ENCODE data around the gene ARID1B. TPM values are rescaled to one million over a fixed set of nuclear protein-coding genes. Genes with fewer than 3 reads are reported as not detected.

ARID1B gene
- 10 to 100 TPM; 39.0 to 63.2 (median 53.0) TPM for total RNA-seq
- polyA plus RNA-seq: 10 to 100 TPM; 11.2 to 14.5 TPM
- long read RNA-seq, donor 1, full-length matches to known transcripts: 22 of 54 reads
- long read RNA-seq, donor 1, partial matches to known transcripts: 29 of 54 reads
- long read RNA-seq, donor 1, other reads (novel, unspliced or antisense): 3 of 54 reads
- long read RNA-seq, donor 2, full-length matches to known transcripts: 19 of 61 reads
- long read RNA-seq, donor 2, partial matches to known transcripts: 33 of 61 reads
- long read RNA-seq, donor 2, other reads (novel, unspliced or antisense): 9 of 61 reads
- long read RNA-seq, donor 3, full-length matches to known transcripts: 20 of 50 reads
- long read RNA-seq, donor 3, partial matches to known transcripts: 25 of 50 reads
- long read RNA-seq, donor 3, other reads (novel, unspliced or antisense): 5 of 50 reads

DNA sequence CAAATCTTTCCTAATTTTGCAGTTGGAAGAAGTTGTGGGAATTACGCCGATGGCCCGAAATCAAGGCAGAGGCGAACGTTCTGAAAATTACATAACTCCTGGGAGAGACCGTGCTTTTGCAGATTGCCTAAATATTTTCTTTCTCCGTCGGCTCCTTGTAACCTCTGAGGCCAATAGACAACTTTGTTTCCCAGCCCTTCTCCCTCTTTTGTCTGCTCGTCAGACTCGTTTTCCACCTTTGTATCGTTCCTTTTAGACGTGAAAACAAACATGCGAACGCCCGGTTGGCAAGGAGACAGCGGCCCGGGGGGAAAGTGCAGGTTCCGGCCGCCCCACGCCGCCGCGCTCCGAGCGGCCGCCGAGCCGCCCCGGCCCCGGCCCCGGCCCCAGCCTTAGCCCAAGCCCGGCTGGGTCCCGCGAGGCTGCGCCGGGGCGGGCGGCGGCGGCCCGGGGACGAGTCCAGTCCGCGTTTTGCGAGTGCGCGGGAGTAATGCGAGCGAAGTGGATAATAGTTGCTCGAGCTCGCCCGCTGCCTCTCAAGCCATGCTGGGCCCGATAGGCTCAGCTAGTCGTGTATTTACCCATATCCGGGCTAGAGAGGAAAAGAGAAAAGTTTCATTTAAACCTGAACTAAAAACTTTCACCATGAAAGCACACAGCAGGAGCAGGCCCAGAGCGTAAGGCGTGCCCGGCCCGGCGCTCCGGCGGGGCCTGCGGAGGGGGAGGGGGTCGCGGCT is at the start of gene ARID1B:
Gene ARID1B, plus strand, starts transcription at position 539 of the 737 bp plus-strand sequence. CDS start 303 bp downstream, outside the sequence.
- intact Hi-C loops (cut with DNase I): loop anchor here in 9 of 10 donors (1.0 to 10.0 kb wide), 14 partner anchors 45 to 408 kb away; no protein-coding TSS in a partner anchor
- DNase-seq: peak; percentile 84 to 87
- H3K4me3 ChIP-seq: peak within 1 kb of the TSS; percentile 67 to 87 (median 78)
- H3K36me3 ChIP-seq: no peaks in the 10 kb centered on the region
- TF ChIP-seq CTCF (IDR thresholded peaks at IDR 0.05): no peak
- 1% methylated on average over 65 of the region's 65 CpGs for WGBS, 2 donors
- H3K9me3 ChIP-seq: no peaks in the 10 kb centered on the region
- no peaks in the 10 kb centered on the region for H3K27me3 ChIP-seq
- peaks cover 0 to 43% (median 36%) of the 10 kb centered on the region in 9 donors for H3K4me1 ChIP-seq
- peak; percentile 69 to 83 (median 80) for ATAC-seq
- peak within 1 kb of the TSS; percentile 96 to 99 (median 98) for H3K27ac ChIP-seq

DNA sequence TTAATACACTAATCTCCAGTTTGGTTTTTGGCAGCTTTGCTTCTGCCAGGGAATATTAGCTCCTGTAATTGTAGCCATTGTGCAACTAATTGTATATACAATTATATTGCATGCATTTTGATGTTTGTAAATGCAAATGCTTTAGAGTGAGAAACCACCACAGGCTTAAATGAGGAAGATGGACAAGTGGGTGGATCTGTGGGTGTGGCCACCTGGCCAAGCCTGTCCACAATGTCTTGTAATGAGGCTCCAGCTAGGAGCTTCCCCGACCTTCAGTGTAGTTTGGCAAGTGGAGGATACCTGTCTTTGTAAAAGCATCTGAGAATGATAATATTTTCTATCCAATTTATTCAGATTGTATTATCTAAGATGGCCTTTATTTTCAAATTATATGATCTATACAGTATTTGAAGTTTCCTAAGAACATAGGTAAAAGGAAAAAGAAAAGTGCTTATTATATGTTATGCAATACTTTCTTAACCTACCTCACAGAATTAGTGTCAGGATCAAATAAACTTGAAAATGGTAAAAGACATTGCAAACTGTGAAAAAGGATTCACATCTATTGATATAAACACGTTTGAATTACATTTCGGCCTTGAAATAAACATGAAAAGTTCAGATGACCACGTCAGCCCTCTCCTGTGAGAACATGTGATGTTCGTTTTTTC is 49.3 kb upstream of the ARID1B start:
- Histone ChIP-seq H3K36me3 (no peaks in the 10 kb centered on the region), H3K4me1 (no peaks in the 10 kb centered on the region), H3K9me3 (no peaks in the 10 kb centered on the region), H3K27me3 (no peaks in the 10 kb centered on the region), H3K27ac (no peak overlapping the region), H3K4me3 (no peak overlapping the region)
- 83 to 85% methylated on average over 5 of the region's 5 CpGs for WGBS, 2 donors
- ATAC-seq (no peak), DNase-seq (no peak)
- intact Hi-C loops (cut with DNase I): no loop called here
- TF ChIP-seq CTCF (IDR thresholded peaks at IDR 0.05): no peak

GRCh38 chr6:156729248-156729647 is 47.9 kb upstream of the ARID1B start:
- no peak for ATAC-seq
- TF ChIP-seq CTCF (IDR thresholded peaks at IDR 0.05): no peak
- 86 to 87% methylated on average over 2 of the region's 2 CpGs for WGBS, 2 donors
- no peaks in the 10 kb centered on the region for H3K9me3 ChIP-seq
- H3K27me3 ChIP-seq: no peaks in the 10 kb centered on the region
- no peak for DNase-seq
- no peak overlapping the region for H3K27ac ChIP-seq
- no peaks in the 10 kb centered on the region for H3K36me3 ChIP-seq
- intact Hi-C loops (cut with DNase I): no loop called here
- no peaks in the 10 kb centered on the region for H3K4me1 ChIP-seq
- H3K4me3 ChIP-seq: no peak overlapping the region

DNA sequence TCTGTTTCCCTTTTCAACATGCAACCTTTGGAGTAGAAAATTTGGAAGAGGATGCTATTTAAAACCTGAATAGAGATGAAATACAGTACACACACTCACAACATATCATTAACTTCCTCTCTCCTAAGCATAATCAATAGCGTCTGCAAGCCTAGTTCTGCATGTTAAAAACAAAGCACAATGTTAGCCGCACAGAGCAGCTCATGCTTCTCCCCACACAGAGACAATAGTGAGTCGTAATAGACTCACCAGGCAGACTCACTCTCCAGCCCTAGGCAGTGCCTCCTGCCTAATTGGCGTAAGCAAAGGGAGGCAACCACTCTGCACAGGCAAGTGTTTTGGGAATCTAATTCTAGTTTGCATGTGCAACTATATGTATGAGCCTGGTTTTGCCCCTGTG is 45.8 kb upstream of the ARID1B start:
- Histone ChIP-seq H3K4me1 (no peaks in the 10 kb centered on the region), H3K27me3 (no peaks in the 10 kb centered on the region), H3K36me3 (no peaks in the 10 kb centered on the region), H3K4me3 (no peak overlapping the region), H3K27ac (no peak overlapping the region), H3K9me3 (no peaks in the 10 kb centered on the region)
- intact Hi-C loops (cut with DNase I): loop anchor here in 1 of 10 donors (10.0 kb wide), 1 partner anchor 1197 kb away; no protein-coding TSS in a partner anchor
- whole genome bisulfite sequencing, 2 donors: 89 to 91% methylated on average over 4 of the region's 4 CpGs
- TF ChIP-seq CTCF (IDR thresholded peaks at IDR 0.05): no peak
- ATAC-seq: no peak
- no peak for DNase-seq

Data from heart right ventricle (tissue), 16 donors.